Activated CD8-positive, alpha-beta T cell treated with anti-CD3 and anti-CD28 coated beads for 36 hours (primary cell): ENCODE data around the gene ADSL. TPM values are rescaled to one million over a fixed set of nuclear protein-coding genes. Genes with fewer than 3 reads are reported as not detected.

Source experiments
- ATAC-seq: fragments of 200-7000 bp; cut with Tn5 transposase; one replicate; pipeline ENCODE4 v1.10.0; 2021; ENCODE audit warnings: mild to moderate bottlenecking, moderate library complexity
- CTCF ChIA-PET: fragments of 350-600 bp; sonication (Branson Sonifier 250); formaldehyde crosslinking; loops from one replicate; lab custom pipeline; 2021; ENCODE audit warnings: antibody characterized with exemption; lab: Charles Lee
- POLR2A ChIA-PET: fragments of 350-600 bp; sonication (Branson Sonifier 250); formaldehyde crosslinking; loops from one replicate; lab custom pipeline; 2021; ENCODE audit warnings: antibody characterized with exemption; lab: Charles Lee
- DNase-seq: peaks from one replicate; pipeline ENCODE4 v3.0.0-alpha.2; 2020
- H3K27ac Mint-ChIP-seq: one replicate; pipeline ENCODE4 v1.8.0; 2021; ENCODE audit warnings: mild to moderate bottlenecking, mixed read lengths
- H3K27me3 Mint-ChIP-seq: one replicate; pipeline ENCODE4 v1.8.0; 2021; ENCODE audit warnings: mixed read lengths
- H3K36me3 Mint-ChIP-seq: one replicate; pipeline ENCODE4 v1.8.0; 2021; ENCODE audit warnings: low read depth, mixed read lengths
- H3K4me1 Mint-ChIP-seq: one replicate; pipeline ENCODE4 v1.8.0; 2021; ENCODE audit warnings: low read depth, mixed read lengths
- H3K4me3 Mint-ChIP-seq: one replicate; pipeline ENCODE4 v1.8.0; 2021; ENCODE audit warnings: mild to moderate bottlenecking, moderate library complexity, mixed read lengths
- H3K9me3 Mint-ChIP-seq: one replicate; pipeline ENCODE4 v1.8.0; 2021; ENCODE audit warnings: mixed read lengths
- CTCF ChIP-seq: fragments of 200-600 bp; IDR thresholded peaks from one replicate; pipeline ENCODE4 v1.8.0; 2022; ENCODE audit warnings: antibody characterized with exemption, mild to moderate bottlenecking
- intact Hi-C: fragments of 100-400 bp; cut with micrococcal nuclease; formaldehyde crosslinking; loops from one replicate; pipeline ENCODE4 v1.10.0; 2022
- total RNA-seq, 2 experiments: library from RNA; stranded (reverse); gene quantifications; one replicate each; pipeline ENCODE4 v1.2.3, GENCODE V29; 2021

Gene ADSL
- total RNA-seq, 2 experiments from 2014 or later = 160 to 169 TPM

GRCh38 chr22:40415531-40416266 is 69.4 kb downstream of the ADSL start:
- intact Hi-C loops = no loop called here
- Mint-ChIP-seq H3K4me3 (no peak overlapping the region), H3K4me1 (peaks cover 34% of the 10 kb centered on the region), H3K9me3 (no peaks in the 10 kb centered on the region), H3K36me3 (peaks cover 31% of the 10 kb centered on the region), H3K27me3 (no peaks in the 10 kb centered on the region), H3K27ac (peak overlapping the region; percentile 84)
- TF ChIP-seq CTCF = no peak
- peak; percentile 47 for ATAC-seq
- CTCF ChIA-PET = interaction anchor here (0.9 to 1.5 kb wide), 4 partner anchors 14 to 72 kb away, joined by 3 to 8 read pairs (median 3); no protein-coding TSS in a partner anchor
- POLR2A ChIA-PET = interaction anchor here (1.1 to 4.2 kb wide), 3 partner anchors 8 to 15 kb away, joined by 3 to 21 read pairs (median 4); no protein-coding TSS in a partner anchor
- DNase-seq = peak; percentile 45

- CTCF ChIA-PET = interaction anchor here (0.9 to 1.5 kb wide), 2 partner anchors 14 to 71 kb away, joined by 3 to 8 read pairs; no protein-coding TSS in a partner anchor
- Mint-ChIP-seq H3K27me3 (no peaks in the 10 kb centered on the region), H3K36me3 (peaks cover 32% of the 10 kb centered on the region), H3K4me3 (no peak overlapping the region), H3K9me3 (no peaks in the 10 kb centered on the region), H3K27ac (peak overlapping the region; percentile 84), H3K4me1 (peaks cover 34% of the 10 kb centered on the region)
- no peak for TF ChIP-seq CTCF
- DNase-seq (no peak), ATAC-seq (no peak)
- POLR2A ChIA-PET = interaction anchor here (1.1 to 4.2 kb wide), 3 partner anchors 8 to 15 kb away, joined by 3 to 21 read pairs (median 4); no protein-coding TSS in a partner anchor
- intact Hi-C loops = no loop called here
Measured at GRCh38 chr22:40416267-40416570, 69.9 kb downstream of the ADSL start.

- no peak for DNase-seq
- H3K4me3 Mint-ChIP-seq = no peak overlapping the region
- ATAC-seq = no peak
- CTCF ChIA-PET = no interaction called here
- H3K4me1 Mint-ChIP-seq = peaks cover 34% of the 10 kb centered on the region
- H3K27ac Mint-ChIP-seq = peak overlapping the region; percentile 84
- no peaks in the 10 kb centered on the region for H3K9me3 Mint-ChIP-seq
- POLR2A ChIA-PET = interaction anchor here (1.1 to 4.2 kb wide), 2 partner anchors 7 to 10 kb away, joined by 3 to 21 read pairs; no protein-coding TSS in a partner anchor
- TF ChIP-seq CTCF = no peak
- peaks cover 31% of the 10 kb centered on the region for H3K36me3 Mint-ChIP-seq
- intact Hi-C loops = no loop called here
- H3K27me3 Mint-ChIP-seq = no peaks in the 10 kb centered on the region
Measured at GRCh38 chr22:40416636-40417035, 70.3 kb downstream of the ADSL start.

GRCh38 chr22:40417041-40417440 is 70.7 kb downstream of the ADSL start:
- no peak overlapping the region for H3K27ac Mint-ChIP-seq
- CTCF ChIA-PET = interaction anchor here (3.8 kb wide), 1 partner anchor 19 kb away, joined by 16 read pairs; no protein-coding TSS in a partner anchor

More at GRCh38 chr22:40417041-40417440, 70.7 kb downstream of the ADSL start:
- ATAC-seq (no peak), DNase-seq (no peak)
- intact Hi-C loops = no loop called here
- H3K9me3 Mint-ChIP-seq = no peaks in the 10 kb centered on the region
- no peaks in the 10 kb centered on the region for H3K27me3 Mint-ChIP-seq
- peaks cover 34% of the 10 kb centered on the region for H3K4me1 Mint-ChIP-seq
- POLR2A ChIA-PET = interaction anchor here (0.7 to 4.2 kb wide), 3 partner anchors 11 to 64 kb away, joined by 3 to 21 read pairs (median 3); no protein-coding TSS in a partner anchor
- no peak for TF ChIP-seq CTCF
- no peak overlapping the region for H3K4me3 Mint-ChIP-seq
- peaks cover 32% of the 10 kb centered on the region for H3K36me3 Mint-ChIP-seq
